GM13976 (cell line): ENCODE data around the gene CUL2.
A peak's percentile ranks its signal among the peaks of the same experiment; 100 is the strongest.
"Not testable (repeated sequence)": the region's sequence is repeated elsewhere in the genome, so short reads cannot be mapped to it uniquely, and the experiment has no call there.

ENCODE experiments used
- DNase-seq: peaks from one replicate; pipeline ENCODE4 v3.0.0; 2012; ENCODE audit warnings: low spot score
- in situ Hi-C: fragments of 300-500 bp; cut with MboI; formaldehyde crosslinking; loops from one replicate; pipeline ENCODE4 v1.12.0; 2022; ENCODE audit warnings: low sequenced_read_pairs, mixed read lengths, inconsistent platforms; ENCODE audit not compliant: unreplicated experiment
- TF ChIP-seq, protein P1 (sequence below): IDR thresholded peaks from 2 replicates; pipeline ENCODE4 v1.5.1; 2012; ENCODE audit warnings: borderline replicate concordance, mild to moderate bottlenecking; ENCODE audit not compliant: insufficient read depth; ENCODE audit errors: extremely low read depth, missing control alignments, control extremely low read depth

The CUL2 gene

DNA sequence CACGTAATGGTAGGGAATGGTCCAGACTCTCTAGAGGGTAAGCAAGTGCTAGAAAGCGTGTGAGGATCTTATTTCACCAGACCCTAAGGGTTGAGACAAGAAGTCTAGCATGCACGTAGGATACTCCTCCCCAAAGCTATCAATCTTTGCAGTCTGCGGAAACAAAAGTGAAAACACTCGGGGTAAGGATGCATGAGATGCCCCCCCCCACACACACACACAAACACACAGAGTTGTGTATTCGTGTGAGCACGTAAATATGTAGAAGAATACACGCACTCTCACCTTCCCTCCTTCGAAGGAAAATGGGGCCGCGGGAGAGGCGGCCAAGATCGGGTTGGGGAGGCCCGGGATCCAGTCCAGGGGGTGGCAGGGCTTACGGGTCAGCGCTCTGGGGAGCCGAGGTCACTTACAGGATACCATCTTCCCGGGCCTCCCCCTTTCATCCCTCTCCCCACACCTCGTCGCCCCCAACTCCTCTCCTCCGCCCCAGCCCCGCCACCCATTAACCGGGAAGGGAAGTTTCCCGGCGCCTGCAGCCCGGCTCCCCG, 455 bp downstream of the CUL2 start:
- in situ Hi-C loops = no loop called here
- TF ChIP-seq, protein P1, sequence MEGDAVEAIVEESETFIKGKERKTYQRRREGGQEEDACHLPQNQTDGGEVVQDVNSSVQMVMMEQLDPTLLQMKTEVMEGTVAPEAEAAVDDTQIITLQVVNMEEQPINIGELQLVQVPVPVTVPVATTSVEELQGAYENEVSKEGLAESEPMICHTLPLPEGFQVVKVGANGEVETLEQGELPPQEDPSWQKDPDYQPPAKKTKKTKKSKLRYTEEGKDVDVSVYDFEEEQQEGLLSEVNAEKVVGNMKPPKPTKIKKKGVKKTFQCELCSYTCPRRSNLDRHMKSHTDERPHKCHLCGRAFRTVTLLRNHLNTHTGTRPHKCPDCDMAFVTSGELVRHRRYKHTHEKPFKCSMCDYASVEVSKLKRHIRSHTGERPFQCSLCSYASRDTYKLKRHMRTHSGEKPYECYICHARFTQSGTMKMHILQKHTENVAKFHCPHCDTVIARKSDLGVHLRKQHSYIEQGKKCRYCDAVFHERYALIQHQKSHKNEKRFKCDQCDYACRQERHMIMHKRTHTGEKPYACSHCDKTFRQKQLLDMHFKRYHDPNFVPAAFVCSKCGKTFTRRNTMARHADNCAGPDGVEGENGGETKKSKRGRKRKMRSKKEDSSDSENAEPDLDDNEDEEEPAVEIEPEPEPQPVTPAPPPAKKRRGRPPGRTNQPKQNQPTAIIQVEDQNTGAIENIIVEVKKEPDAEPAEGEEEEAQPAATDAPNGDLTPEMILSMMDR = no peak
- DNase-seq = peak; percentile 60

DNA sequence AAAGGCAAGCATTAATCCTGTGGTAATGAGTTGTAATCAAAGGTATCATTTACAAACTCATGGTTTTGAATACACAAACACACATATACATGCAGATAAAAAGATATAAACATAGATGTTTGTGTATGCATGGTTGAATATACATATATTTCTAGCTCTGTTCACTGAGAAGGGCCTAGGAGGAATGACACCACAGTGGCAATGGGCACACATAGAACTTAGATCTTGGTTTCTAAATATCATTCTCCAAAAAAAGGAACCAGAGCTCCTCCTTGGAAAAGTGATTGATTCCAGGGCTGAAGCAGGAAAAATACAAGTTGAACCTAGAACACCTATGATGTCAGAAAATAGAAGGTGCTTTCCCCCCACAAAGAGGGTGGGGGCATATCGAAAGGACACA, 6.9 kb downstream of the CUL2 start:
- TF ChIP-seq, protein P1 = no peak
- no peak for DNase-seq
- in situ Hi-C loops = no loop called here

DNA sequence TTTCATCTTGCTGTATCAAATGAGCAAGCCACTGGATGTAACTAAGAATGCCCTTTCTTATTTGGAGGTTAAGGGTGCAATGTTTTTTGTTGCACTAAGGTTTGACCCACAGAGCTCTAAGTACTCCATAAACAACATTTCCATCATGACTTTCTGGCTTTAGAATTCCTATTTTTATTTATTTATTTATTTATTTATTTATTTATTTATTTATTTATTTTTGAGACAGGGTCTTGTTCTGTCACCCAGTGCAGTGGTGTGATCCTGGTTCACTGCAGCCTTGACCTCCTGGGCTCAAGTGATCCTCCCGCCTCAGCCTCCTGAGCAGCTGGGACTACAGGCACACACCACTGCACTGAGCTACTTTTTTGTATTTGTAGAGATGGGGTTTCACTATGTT, 9.9 kb downstream of the CUL2 start:
- DNase-seq, in situ Hi-C loops: not testable (repeated sequence)

DNA sequence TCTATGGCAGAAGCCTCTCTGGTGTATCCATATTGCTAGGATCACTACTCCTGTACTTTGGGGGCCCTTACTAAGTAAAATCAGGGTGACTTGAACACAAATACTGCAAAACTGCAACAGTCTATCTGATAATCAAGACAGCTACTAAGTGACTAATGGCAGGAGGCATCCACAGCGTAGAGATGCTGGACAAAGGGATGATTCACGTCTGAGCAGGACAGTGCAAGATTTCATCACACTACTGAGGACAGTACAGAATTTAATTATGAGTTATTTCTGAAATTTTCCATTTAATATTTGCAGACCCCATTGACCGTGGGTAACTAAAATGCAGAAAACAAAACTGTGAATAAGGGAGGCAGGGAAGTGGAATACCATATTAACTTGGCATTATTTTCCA, 10.4 kb downstream of the CUL2 start:
- in situ Hi-C loops = no loop called here
- TF ChIP-seq, protein P1 = no peak
- DNase-seq = no peak

DNA sequence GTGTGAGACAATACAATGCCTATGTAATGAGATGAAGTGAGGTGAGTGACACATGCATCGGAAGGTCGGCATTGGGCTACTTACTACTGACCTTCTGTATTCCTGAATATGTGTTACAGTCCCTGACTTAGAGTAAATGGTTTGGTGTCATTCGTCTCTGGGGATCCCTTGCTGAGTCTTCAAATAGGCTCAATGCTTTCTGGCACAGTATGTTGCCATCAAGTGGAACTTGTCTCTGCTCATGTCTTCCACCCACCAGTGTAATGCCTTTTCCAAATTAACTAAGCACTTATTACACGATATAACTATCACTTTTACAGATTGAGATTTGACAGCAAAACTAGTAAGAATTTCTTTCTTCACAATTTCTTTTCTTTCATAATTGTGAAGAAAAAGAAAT, 10.9 kb downstream of the CUL2 start:
- in situ Hi-C loops = no loop called here
- TF ChIP-seq, protein P1 = no peak
- no peak for DNase-seq

DNA sequence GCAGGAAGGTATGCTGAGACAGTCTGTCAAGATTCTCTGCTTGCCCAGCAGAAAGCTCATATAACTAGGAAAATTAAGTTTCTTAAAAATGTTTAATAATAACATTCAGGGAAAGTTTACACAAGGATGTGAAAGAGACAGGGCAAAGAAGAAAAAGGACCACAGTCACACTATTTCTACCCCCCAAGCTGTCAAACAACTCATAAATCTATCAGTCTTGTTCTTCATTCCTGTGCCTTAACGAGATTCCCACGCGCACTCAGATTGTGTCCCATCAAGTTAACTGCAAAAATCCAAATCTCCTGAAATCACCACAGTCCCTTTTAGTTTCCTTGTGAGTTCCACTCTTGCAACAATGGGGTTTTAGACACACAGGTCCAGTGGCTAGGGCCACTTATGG, 14.9 kb downstream of the CUL2 start:
- in situ Hi-C loops = no loop called here
- no peak for DNase-seq
- TF ChIP-seq, protein P1 = no peak

DNA sequence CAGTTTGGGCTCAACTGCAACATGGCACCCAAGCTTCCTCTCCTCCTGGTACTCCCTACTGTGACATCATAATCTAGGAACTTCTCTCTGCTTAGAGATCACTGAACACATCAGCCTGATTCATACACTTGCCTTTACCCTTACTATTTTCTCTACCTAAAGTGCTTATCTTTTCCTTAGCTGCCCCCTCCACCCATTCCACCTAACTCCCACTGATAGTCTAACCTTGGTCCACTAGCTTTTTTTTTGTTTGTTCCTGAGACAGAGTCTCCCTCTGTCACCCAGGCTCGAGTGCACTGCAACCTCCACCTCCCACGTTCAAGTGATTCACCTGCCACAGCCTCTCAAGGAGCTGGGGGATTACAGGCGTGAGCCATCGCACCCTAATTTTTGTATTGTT, 15.9 kb downstream of the CUL2 start:
- TF ChIP-seq, protein P1 = no peak
- no peak for DNase-seq
- in situ Hi-C loops = no loop called here

DNA sequence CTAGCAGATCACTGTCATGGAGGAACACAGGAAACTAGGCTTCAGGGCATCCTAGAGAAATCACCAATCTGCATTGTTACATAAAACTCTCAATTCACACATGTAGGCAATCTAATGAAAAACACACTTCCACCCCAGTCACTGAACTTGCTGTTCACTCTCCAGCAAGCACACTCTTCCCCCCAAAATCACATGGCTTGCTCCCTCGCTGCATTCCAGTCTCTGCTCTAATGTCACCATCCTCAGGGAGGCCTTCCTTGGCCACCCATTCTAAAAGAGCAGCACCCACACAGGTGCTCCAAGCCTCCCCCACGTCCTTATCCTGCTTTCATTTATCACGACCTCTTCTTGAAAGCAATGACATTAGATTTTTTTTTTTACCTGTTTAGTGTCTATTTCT, 19.6 kb downstream of the CUL2 start:
- TF ChIP-seq, protein P1 = no peak
- DNase-seq = no peak
- in situ Hi-C loops = no loop called here
